ENCODE results near the gene PANX1. TPM values are rescaled to one million over a fixed set of nuclear protein-coding genes. Genes with fewer than 3 reads are reported as not detected.

The PANX1 gene
- polyA plus RNA-seq, 1 of the 3 experiments (the other 2 are of a cell fraction), result 11.1 TPM

GRCh38 chr11:94128291-94128745, 323 bp upstream of the PANX1 start:
- H3F3A ChIP-seq (replicated peaks; ENCODE audit: insufficient read depth), result peaks cover 6% of the 10 kb centered on the region
- H3K9me3 ChIP-seq, result no peaks in the 10 kb centered on the region
- peaks cover 20% of the 10 kb centered on the region; the same call in 1 of the 2 replicates for H4K20me1 ChIP-seq (ENCODE audit: insufficient read depth)
- H3K4me3 ChIP-seq (ENCODE audit: low read depth in 2 of 2, low read length in 1 of 2), result peak overlapping the region; percentile 69 to 74
- no peaks in the 10 kb centered on the region for H3K27me3 ChIP-seq (ENCODE audit: insufficient read depth)
- TF ChIP-seq TEAD4 (IDR thresholded peaks at IDR 0.05; ENCODE audit: borderline replicate concordance, insufficient read depth) (no peak), JUND (IDR thresholded peaks at IDR 0.05) (no peak), FOSL2 (IDR thresholded peaks at IDR 0.05; ENCODE audit: borderline replicate concordance, low read depth) (no peak), RAD21 (IDR thresholded peaks at IDR 0.05; ENCODE audit: low read length) (no peak), SMC3 (IDR thresholded peaks at IDR 0.05; ENCODE audit: low read depth, low read length) (no peak), YY1 (IDR thresholded peaks at IDR 0.05; ENCODE audit: low read depth) (no peak), EP300 (IDR thresholded peaks at IDR 0.05; ENCODE audit: borderline replicate concordance in 1 of 2, low read depth in 1 of 2, low read length in 1 of 2) (no peak), NRF1 (IDR thresholded peaks at IDR 0.05; ENCODE audit: low read depth, low read length) (no peak), CHD2 (IDR thresholded peaks at IDR 0.05; ENCODE audit: low read length, partially characterized antibody) (no peak), SIN3A (IDR thresholded peaks at IDR 0.05; ENCODE audit: borderline replicate concordance, low read depth, low read length) (no peak)
- TF ChIP-seq, protein P1, sequence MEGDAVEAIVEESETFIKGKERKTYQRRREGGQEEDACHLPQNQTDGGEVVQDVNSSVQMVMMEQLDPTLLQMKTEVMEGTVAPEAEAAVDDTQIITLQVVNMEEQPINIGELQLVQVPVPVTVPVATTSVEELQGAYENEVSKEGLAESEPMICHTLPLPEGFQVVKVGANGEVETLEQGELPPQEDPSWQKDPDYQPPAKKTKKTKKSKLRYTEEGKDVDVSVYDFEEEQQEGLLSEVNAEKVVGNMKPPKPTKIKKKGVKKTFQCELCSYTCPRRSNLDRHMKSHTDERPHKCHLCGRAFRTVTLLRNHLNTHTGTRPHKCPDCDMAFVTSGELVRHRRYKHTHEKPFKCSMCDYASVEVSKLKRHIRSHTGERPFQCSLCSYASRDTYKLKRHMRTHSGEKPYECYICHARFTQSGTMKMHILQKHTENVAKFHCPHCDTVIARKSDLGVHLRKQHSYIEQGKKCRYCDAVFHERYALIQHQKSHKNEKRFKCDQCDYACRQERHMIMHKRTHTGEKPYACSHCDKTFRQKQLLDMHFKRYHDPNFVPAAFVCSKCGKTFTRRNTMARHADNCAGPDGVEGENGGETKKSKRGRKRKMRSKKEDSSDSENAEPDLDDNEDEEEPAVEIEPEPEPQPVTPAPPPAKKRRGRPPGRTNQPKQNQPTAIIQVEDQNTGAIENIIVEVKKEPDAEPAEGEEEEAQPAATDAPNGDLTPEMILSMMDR (IDR thresholded peaks at IDR 0.05), result no peak
- TF ChIP-seq, protein P2, sequence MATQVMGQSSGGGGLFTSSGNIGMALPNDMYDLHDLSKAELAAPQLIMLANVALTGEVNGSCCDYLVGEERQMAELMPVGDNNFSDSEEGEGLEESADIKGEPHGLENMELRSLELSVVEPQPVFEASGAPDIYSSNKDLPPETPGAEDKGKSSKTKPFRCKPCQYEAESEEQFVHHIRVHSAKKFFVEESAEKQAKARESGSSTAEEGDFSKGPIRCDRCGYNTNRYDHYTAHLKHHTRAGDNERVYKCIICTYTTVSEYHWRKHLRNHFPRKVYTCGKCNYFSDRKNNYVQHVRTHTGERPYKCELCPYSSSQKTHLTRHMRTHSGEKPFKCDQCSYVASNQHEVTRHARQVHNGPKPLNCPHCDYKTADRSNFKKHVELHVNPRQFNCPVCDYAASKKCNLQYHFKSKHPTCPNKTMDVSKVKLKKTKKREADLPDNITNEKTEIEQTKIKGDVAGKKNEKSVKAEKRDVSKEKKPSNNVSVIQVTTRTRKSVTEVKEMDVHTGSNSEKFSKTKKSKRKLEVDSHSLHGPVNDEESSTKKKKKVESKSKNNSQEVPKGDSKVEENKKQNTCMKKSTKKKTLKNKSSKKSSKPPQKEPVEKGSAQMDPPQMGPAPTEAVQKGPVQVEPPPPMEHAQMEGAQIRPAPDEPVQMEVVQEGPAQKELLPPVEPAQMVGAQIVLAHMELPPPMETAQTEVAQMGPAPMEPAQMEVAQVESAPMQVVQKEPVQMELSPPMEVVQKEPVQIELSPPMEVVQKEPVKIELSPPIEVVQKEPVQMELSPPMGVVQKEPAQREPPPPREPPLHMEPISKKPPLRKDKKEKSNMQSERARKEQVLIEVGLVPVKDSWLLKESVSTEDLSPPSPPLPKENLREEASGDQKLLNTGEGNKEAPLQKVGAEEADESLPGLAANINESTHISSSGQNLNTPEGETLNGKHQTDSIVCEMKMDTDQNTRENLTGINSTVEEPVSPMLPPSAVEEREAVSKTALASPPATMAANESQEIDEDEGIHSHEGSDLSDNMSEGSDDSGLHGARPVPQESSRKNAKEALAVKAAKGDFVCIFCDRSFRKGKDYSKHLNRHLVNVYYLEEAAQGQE (IDR thresholded peaks at IDR 0.05; ENCODE audit: low read depth, low read length), result no peak
- H3K4me1 ChIP-seq (ENCODE audit: control insufficient read depth in 1 of 2, insufficient read depth in 2 of 2, low read depth in 1 of 2, low read length in 1 of 2), result peaks cover 38 to 40% of the 10 kb centered on the region in 2 experiments
- peak overlapping the region; percentile 91 for H2AFZ ChIP-seq (ENCODE audit: low read depth)
- peak overlapping the region; percentile 91 for H3K9ac ChIP-seq
- peak; percentile 58 for DNase-seq
- peak overlapping the region; percentile 89 to 95 for H3K27ac ChIP-seq (ENCODE audit: low read depth in 2 of 2, low read length in 1 of 2)
- H3K79me2 ChIP-seq (ENCODE audit: insufficient read depth), result peaks cover 54% of the 10 kb centered on the region
- no peaks in the 10 kb centered on the region for H3K9me2 ChIP-seq
- under 1% methylated on average over 22 of the region's 23 CpGs for WGBS (ENCODE audit: low lambda C conversion rate)
- H3K36me3 ChIP-seq (replicated peaks in 1 of 2; ENCODE audit: control insufficient read depth in 1 of 2, insufficient read depth in 2 of 2, low read length in 1 of 2), result no peaks in the 10 kb centered on the region
- H3K4me2 ChIP-seq, result peak overlapping the region; percentile 85
- CTCF ChIA-PET, result interaction anchor here (0.7 to 2.8 kb wide), 6 partner anchors 58 to 377 kb away, joined by 3 to 12 read pairs (median 4); no protein-coding TSS in a partner anchor
- POLR2A ChIA-PET, result interaction anchor here (0.6 to 1.6 kb wide), 8 partner anchors 13 to 364 kb away, joined by 3 to 7 read pairs (median 4); partner anchors contain the start of genes MED17 and VSTM5
